Keratinocyte (primary cell): ENCODE data around the gene PAPOLB. TPM values are rescaled to one million over a fixed set of nuclear protein-coding genes. Genes with fewer than 3 reads are reported as not detected.

Experiments
- DNase-seq: peaks from one replicate; pipeline ENCODE4 v3.0.0-alpha.2; 2011; ENCODE audit warnings: low read depth, missing footprints, low spot score
- FAIRE-seq: peaks from 2 replicates; lab custom pipeline; 2011; peaks lifted over from hg19 to GRCh38; lab: Jason Lieb, UNC
- H2AFZ ChIP-seq: 2 replicates; pipeline ENCODE4 v1.6.0; 2012; ENCODE audit warnings: low read length, control low read depth, inconsistent platforms; ENCODE audit not compliant: control insufficient read depth
- H3K27ac ChIP-seq: 2 replicates; pipeline ENCODE4 v1.5.1; 2011; ENCODE audit warnings: low read length; ENCODE audit not compliant: control insufficient read depth, insufficient read depth
- H3K27me3 ChIP-seq: 3 replicates; pipeline ENCODE4 v1.6.0; 2011; ENCODE audit warnings: low read length; ENCODE audit not compliant: control insufficient read depth, insufficient read depth; ENCODE audit errors: extremely low read depth
- H3K36me3 ChIP-seq, 2 experiments: 2 replicates in 1 of 2; 3 replicates in 1 of 2; pipeline ENCODE4 v1.5.1; 2011; ENCODE audit warnings: low read length in 2 of 2, mild to moderate bottlenecking in 1 of 2; ENCODE audit not compliant: control insufficient read depth in 2 of 2, insufficient read depth in 2 of 2; ENCODE audit errors: extremely low read depth in 1 of 2
- H3K4me1 ChIP-seq: 3 replicates; pipeline ENCODE4 v1.5.1; 2011; ENCODE audit warnings: low read length; ENCODE audit not compliant: control insufficient read depth, insufficient read depth; ENCODE audit errors: extremely low read depth
- H3K4me2 ChIP-seq: 3 replicates; pipeline ENCODE4 v1.6.0; 2011; ENCODE audit warnings: low read depth, low read length; ENCODE audit not compliant: control insufficient read depth, insufficient read depth; ENCODE audit errors: extremely low read depth
- H3K4me3 ChIP-seq, 3 experiments: fragments of 200-600 bp in 1 of 3; sonication (generic) in 1 of 3; 2 replicates in 2 of 3; 3 replicates in 1 of 3; pipeline ENCODE4 v1.5.1; 2011 to 2016; ENCODE audit warnings: low read length in 3 of 3, mild to moderate bottlenecking in 3 of 3, control low read depth in 2 of 3, inconsistent platforms in 1 of 3, low read depth in 1 of 3, mixed read lengths in 1 of 3, mixed run types in 1 of 3, moderate library complexity in 1 of 3; ENCODE audit not compliant: control insufficient read depth in 2 of 3, insufficient read depth in 2 of 3; ENCODE audit errors: extremely low read depth in 1 of 3
- H3K79me2 ChIP-seq: 2 replicates; pipeline ENCODE4 v1.6.0; 2012; ENCODE audit warnings: low read length; ENCODE audit not compliant: control insufficient read depth, insufficient read depth
- H3K9ac ChIP-seq: 3 replicates; pipeline ENCODE4 v1.6.0; 2011; ENCODE audit warnings: low read length; ENCODE audit not compliant: control insufficient read depth, insufficient read depth; ENCODE audit errors: extremely low read depth
- H3K9me1 ChIP-seq: 3 replicates; pipeline ENCODE4 v1.6.0; 2011; ENCODE audit warnings: low read length; ENCODE audit not compliant: control insufficient read depth, insufficient read depth; ENCODE audit errors: extremely low read depth
- H3K9me3 ChIP-seq: 2 replicates; pipeline ENCODE4 v1.5.1; 2012; ENCODE audit warnings: low read depth, low read length; ENCODE audit not compliant: control insufficient read depth
- H4K20me1 ChIP-seq: 3 replicates; pipeline ENCODE4 v1.6.0; 2011; ENCODE audit warnings: low read length; ENCODE audit not compliant: control insufficient read depth, insufficient read depth; ENCODE audit errors: extremely low read depth
- EZH2 ChIP-seq: IDR thresholded peaks from one replicate; pipeline ENCODE4 v1.6.1; 2012; ENCODE audit warnings: inconsistent platforms, mild to moderate bottlenecking, low read length, moderate library complexity
- dilution Hi-C: fragments of 300-500 bp; cut with MboI; formaldehyde crosslinking; loops from one replicate; pipeline ENCODE4 v1.7.0; 2020; ENCODE audit warnings: low sequenced_read_pairs; ENCODE audit not compliant: extremely low pct_ligation_motif_present
- polyA plus RNA-seq, 5 experiments: library from polyadenylated mRNA; depleted of rRNA in 3 of 5; stranded (reverse) in 3 of 5; stranded (forward) in 1 of 5; unstranded in 1 of 5; fragments of >200 nt; gene quantifications; 1 replicate in 1 of 5; 2 replicates in 3 of 5; 3 replicates in 1 of 5; pipeline versions ENCODE4 v1.2.1 to v1.2.3, GENCODE V29; 2011 to 2012; ENCODE audit warnings: missing spikeins in 2 of 5, low read depth in 1 of 5, low replicate concordance in 1 of 5
- TF ChIP-seq, protein P1 (sequence below), 3 experiments: IDR thresholded peaks in 1 of 3; conservative IDR thresholded peaks in 1 of 3; optimal IDR thresholded peaks in 1 of 3; 2 replicates in 2 of 3; 3 replicates in 1 of 3; pipeline versions ENCODE3 to v1.5.1; 2011; ENCODE audit warnings: low read length in 3 of 3, mild to moderate bottlenecking in 3 of 3, moderate library complexity in 2 of 3, control low read depth in 1 of 3, inconsistent platforms in 1 of 3; ENCODE audit not compliant: insufficient read depth in 2 of 3; ENCODE audit errors: extremely low read depth in 1 of 3

Gene PAPOLB
- polyA plus RNA-seq, 1 donor (not counting 4 experiments of a cell fraction or from before 2014, with no cell fraction given) = not detected

DNA sequence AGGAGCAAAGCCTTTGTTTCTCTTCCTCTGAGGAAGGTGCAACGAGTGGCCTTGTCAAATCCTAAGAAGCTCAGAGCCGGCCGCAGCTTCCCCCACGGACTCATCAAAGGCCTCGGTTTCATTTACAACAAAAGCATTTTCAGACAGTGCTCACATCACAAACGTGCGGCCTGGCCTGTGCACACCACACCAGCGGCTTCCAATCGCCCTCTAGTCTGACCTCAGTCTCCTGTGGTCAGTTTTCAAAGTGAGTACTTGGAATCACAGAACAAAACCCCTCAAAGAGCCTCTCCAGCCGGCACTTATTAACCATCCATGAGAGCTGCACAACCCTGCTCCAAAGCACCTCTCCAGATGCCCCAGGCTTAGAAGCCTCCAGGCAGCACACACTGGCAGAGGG, 18.4 kb upstream of the PAPOLB start:
- no peak overlapping the region for H3K4me2 ChIP-seq
- peaks cover 36% of the 10 kb centered on the region for H3K27me3 ChIP-seq
- no peaks in the 10 kb centered on the region for H3K9me1 ChIP-seq
- TF ChIP-seq, protein P1, sequence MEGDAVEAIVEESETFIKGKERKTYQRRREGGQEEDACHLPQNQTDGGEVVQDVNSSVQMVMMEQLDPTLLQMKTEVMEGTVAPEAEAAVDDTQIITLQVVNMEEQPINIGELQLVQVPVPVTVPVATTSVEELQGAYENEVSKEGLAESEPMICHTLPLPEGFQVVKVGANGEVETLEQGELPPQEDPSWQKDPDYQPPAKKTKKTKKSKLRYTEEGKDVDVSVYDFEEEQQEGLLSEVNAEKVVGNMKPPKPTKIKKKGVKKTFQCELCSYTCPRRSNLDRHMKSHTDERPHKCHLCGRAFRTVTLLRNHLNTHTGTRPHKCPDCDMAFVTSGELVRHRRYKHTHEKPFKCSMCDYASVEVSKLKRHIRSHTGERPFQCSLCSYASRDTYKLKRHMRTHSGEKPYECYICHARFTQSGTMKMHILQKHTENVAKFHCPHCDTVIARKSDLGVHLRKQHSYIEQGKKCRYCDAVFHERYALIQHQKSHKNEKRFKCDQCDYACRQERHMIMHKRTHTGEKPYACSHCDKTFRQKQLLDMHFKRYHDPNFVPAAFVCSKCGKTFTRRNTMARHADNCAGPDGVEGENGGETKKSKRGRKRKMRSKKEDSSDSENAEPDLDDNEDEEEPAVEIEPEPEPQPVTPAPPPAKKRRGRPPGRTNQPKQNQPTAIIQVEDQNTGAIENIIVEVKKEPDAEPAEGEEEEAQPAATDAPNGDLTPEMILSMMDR (optimal IDR thresholded peaks at IDR 0.05 in 1 of 3, IDR thresholded peaks at IDR 0.05 in 1 of 3, conservative IDR thresholded peaks at IDR 0.05 in 1 of 3; ENCODE audit: extremely low read depth in 1 of 3, insufficient read depth in 2 of 3, low read length in 3 of 3) = no peak
- no peak for TF ChIP-seq EZH2
- H2AFZ ChIP-seq = no peak overlapping the region
- H3K4me3 ChIP-seq = no peak overlapping the region
- no peaks in the 10 kb centered on the region for H3K9me3 ChIP-seq
- H3K36me3 ChIP-seq = no peaks in the 10 kb centered on the region
- H3K27ac ChIP-seq = no peak overlapping the region
- no peak for FAIRE-seq
- no peaks in the 10 kb centered on the region for H3K79me2 ChIP-seq
- peaks cover 5% of the 10 kb centered on the region for H3K4me1 ChIP-seq
- dilution Hi-C loops = no loop called here
- no peak overlapping the region for H3K9ac ChIP-seq
- H4K20me1 ChIP-seq = no peaks in the 10 kb centered on the region
- DNase-seq = no peak

DNA sequence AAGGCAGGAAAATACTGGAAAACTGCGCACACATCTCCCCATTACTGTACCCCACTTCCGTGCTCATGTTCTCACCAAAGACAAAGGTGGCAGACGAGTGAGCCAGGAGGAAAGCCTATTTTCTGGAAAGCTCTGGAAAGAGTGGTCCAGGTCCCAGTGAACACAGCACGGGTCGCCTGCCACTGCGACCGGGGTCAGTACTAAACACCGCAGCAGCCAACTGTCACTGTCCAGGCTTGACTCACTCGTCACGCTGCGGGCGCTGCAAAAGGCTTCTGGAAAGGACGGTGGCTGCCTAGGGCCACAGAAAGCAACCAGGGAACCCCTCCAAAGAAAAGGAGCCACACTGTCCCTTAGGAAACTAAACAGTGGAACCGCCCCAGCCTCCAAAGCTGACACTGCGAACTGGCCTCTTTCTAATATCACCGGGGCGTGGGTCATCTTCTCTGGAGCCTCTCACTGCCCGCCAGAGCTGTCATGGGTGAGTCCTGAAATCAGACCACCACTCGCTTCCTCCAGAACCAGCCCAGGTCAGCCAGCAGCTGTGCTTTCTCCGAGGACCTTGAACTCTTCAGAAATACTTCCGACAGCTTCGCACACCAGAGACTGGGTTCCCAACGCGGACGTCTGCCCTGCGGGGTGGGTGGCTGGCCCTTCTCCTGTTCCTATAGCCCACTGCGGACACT, 17.7 kb upstream of the PAPOLB start:
- Histone ChIP-seq H3K4me2 (no peak overlapping the region), H4K20me1 (no peaks in the 10 kb centered on the region), H3K4me3 (no peak overlapping the region), H3K9me3 (no peaks in the 10 kb centered on the region), H3K9ac (no peak overlapping the region), H2AFZ (no peak overlapping the region), H3K36me3 (no peaks in the 10 kb centered on the region), H3K27ac (no peak overlapping the region), H3K4me1 (peaks cover 5% of the 10 kb centered on the region), H3K9me1 (no peaks in the 10 kb centered on the region), H3K79me2 (no peaks in the 10 kb centered on the region), H3K27me3 (peaks cover 36% of the 10 kb centered on the region)
- TF ChIP-seq EZH2 = no peak
- TF ChIP-seq, protein P1 (optimal IDR thresholded peaks at IDR 0.05 in 1 of 3, IDR thresholded peaks at IDR 0.05 in 1 of 3, conservative IDR thresholded peaks at IDR 0.05 in 1 of 3; ENCODE audit: extremely low read depth in 1 of 3, insufficient read depth in 2 of 3, low read length in 3 of 3) = no peak
- DNase-seq = no peak
- no peak for FAIRE-seq
- dilution Hi-C loops = no loop called here
